Epidermal melanocyte (primary cell): Measurements from ENCODE around the gene SMARCA2.

Experiments used
- DNase-seq: peaks from one replicate; pipeline ENCODE4 v3.0.0; 2011; ENCODE audit warnings: low spot score; ENCODE audit not compliant: insufficient read length

The SMARCA2 gene

DNA sequence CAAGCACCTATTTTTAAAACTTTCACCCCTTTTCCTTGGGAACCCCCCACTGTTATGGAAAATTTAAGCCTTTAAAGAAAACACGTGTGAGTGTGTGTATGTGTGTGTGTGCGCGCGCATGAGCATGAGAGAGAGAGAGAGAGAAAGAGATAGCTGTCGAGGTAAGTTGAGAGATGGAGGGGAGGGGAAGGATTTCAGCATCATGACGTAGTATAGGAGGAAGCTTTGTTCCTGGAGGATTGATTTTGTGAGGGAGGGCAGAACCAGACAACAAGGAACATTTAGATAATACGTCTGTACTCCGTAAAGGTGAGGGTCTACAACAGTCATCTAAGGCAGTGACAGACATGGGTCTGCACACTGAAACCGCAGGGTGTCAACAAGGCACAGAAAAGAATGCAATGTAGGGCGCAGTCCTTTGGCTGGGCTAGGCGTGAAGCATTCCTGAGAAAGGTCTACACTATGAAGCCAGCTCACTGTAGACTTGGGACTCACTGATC lies 227.7 kb downstream of the SMARCA2 start:
- no peak for DNase-seq
